NCI-H187 treated with DMSO at 0.1 percent for 48 hours (cell line): ENCODE data around the gene ANKRD24.
"Not testable (repeated sequence)": the region's sequence is repeated elsewhere in the genome, so short reads cannot be mapped to it uniquely, and the experiment has no call there.

Source experiments
- DNase-seq: peaks from one replicate; lab custom pipeline; 2025; lab: John Stamatoyannopoulos, UW

The ANKRD24 gene

DNA sequence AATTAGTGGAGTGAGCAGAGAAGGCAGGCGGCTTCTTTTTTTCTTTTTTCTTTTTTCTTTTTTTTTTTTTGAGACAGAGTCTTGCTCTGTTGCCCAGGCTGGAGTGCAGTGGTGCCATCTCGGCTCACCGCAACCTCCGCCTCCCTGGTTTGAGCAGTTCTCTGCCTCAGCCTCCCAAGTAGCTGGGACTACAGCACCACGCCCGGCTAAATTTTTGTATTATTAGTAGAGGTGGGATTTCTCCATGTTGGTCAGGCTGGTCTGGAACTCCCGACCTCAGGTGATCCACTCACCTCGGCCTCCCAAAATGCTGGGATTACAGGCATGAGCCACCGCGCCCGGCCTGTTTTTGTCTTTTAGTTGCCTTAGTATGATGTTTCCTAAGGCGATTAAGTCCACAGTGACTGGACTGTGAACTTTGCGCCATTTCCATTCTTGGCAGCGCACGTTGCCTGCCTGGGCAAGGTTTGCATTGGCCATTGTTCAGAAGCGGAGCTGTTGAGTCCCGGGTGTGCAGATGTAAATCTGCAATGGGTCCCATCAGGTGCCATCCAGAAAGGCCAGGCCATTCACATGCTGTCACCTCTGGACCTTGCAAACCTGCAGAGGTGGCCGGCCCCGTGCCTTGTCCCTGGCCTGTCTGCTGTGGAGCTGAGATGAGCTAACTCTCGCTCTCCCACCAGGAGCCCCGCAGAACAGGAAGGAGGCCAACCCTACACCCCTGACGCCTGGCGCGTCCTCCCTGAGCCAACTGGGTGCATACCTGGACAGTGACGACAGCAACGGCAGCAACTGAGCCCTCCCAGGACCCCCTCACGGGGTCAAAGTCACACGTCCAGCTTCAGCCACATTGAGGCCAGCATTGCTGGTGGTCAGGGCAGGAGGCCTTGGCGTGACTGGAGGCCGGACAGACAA lies 85.7 kb downstream of the ANKRD24 start:
- no peak for DNase-seq

DNA sequence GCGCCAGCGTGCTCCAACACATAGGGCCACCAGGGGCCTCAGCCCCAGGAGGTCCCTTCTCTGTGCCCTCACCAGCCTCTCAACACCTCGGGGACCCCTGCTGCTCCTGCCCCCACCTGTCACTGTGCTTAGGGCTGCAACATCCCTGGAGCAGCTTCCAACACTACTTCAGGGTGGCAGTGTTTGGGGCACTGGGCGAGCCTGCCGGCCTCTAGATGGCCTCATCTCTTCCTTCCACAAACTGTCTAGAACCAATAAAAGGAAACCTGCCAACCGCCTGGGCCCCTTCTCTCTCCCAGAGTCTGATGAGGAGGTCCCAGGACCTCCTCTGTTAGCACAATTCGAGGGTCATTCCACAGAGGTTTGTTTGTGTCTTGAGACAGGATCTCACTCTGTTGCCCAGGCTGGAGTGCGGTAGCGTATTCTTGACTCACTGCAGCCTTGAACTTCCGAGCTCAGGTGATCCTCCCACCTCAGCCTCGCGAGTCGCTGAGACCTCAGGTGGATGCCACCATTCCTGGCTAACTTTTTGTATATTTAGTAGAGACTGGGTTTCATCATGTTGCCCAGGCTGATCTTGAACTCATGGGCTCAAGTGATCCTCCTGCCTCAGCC lies 86.4 kb downstream of the ANKRD24 start:
- no peak for DNase-seq

DNA sequence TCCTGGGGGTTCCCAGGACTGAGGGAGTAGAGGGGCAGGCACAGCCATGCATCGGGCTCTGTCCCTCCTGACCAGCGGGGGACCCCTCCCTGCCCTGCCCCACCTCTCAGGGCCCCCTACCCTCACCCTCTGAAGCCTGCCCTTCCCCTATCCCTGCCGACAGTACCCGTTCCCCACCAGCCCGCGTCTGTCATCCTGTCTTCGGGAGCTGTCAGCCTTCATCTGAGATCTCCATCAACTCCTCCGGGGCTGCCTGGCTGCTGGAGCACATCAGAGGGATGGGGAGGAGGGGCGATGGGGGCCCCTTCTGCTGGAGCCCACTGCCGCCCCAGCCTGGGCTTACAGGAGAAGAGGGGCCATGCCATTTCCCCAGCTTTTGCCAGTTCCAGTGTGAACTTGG lies 90.4 kb downstream of the ANKRD24 start:
- DNase-seq, result no peak

DNA sequence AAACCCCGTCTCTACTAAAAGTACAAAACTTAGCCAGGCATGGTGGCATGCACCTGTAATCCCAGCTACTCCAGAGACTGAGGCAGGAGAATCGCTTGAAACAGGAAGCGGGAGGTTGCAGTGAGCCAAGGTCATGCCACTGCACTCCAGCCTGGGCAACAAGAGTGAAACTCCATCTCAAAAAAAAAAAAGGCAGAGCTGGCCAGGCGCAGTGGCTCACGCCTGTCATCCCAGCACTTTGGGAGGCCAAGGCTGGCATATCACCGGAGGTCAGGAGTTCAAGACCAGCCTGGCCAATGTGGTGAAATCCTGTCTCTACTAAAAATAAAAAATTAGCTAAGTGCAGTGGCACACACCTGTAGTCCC lies 91.8 kb downstream of the ANKRD24 start:
- not testable (repeated sequence) for DNase-seq
